RKO (cell line): ENCODE results near the gene DPP3.

Source experiments
- DNase-seq: peaks from one replicate; pipeline ENCODE4 v3.0.0-alpha.2; 2016; ENCODE audit warnings: low spot score

DPP3 gene

GRCh38 chr11:66464916-66465315, 15.3 kb upstream of the DPP3 start:
- DNase-seq: no peak

GRCh38 chr11:66465373-66466224, 14.6 kb upstream of the DPP3 start:
- DNase-seq: no peak

- peak; percentile 88 for DNase-seq
Measured at GRCh38 chr11:66466225-66467033, 13.8 kb upstream of the DPP3 start, which contains the start of gene PELI3. Gene PELI3 (plus strand): TSS chr11:66466905. CDS start chr11:66468129, 1,224 bp downstream.

GRCh38 chr11:66467034-66467659, 13.1 kb upstream of the DPP3 start:
- peak; percentile 45 for DNase-seq

- peak; percentile 27 for DNase-seq
Measured at GRCh38 chr11:66467756-66468155, 12.5 kb upstream of the DPP3 start.

- DNase-seq: no peak
Measured at GRCh38 chr11:66468691-66469090, 11.5 kb upstream of the DPP3 start.

- DNase-seq: no peak
Measured at GRCh38 chr11:66469441-66469840, 10.8 kb upstream of the DPP3 start.

- DNase-seq: no peak
Measured at GRCh38 chr11:66470015-66470414, 10.2 kb upstream of the DPP3 start.

GRCh38 chr11:66471142-66471541, 9.1 kb upstream of the DPP3 start:
- DNase-seq: no peak

- DNase-seq: no peak
Measured at GRCh38 chr11:66472054-66472453, 8.2 kb upstream of the DPP3 start.

- DNase-seq: no peak
Measured at GRCh38 chr11:66473167-66473566, 7.1 kb upstream of the DPP3 start.

- DNase-seq: no peak
Measured at GRCh38 chr11:66473608-66474515, 6.4 kb upstream of the DPP3 start.

- DNase-seq: no peak
Measured at GRCh38 chr11:66475349-66476172, 4.7 kb upstream of the DPP3 start.

GRCh38 chr11:66476173-66476840, 3.9 kb upstream of the DPP3 start:
- no peak for DNase-seq

- DNase-seq: no peak
Measured at GRCh38 chr11:66476841-66477251, 3.4 kb upstream of the DPP3 start.

GRCh38 chr11:66477263-66478201, 2.7 kb upstream of the DPP3 start:
- no peak for DNase-seq

GRCh38 chr11:66478729-66479393, 1.4 kb upstream of the DPP3 start:
- DNase-seq: no peak

GRCh38 chr11:66479394-66480116, 679 bp upstream of the DPP3 start:
- DNase-seq: peak; percentile 48
